HCT116 (cell line): ENCODE data around the gene IRAK1BP1. TPM values are rescaled to one million over a fixed set of nuclear protein-coding genes. Genes with fewer than 3 reads are reported as not detected.

Experiments used
- ATAC-seq: fragments of 200-7000 bp; cut with Tn5 transposase; 2 replicates; pipeline ENCODE4 v1.9.1; 2020; ENCODE audit warnings: mild to moderate bottlenecking, moderate library complexity
- BruUV-seq: library from RNA; stranded (reverse); fragments of 400-500 nt; replicated peaks from 2 replicates; lab custom pipeline; 2021; lab: Mats Ljungman, UMichigan
- CTCF ChIA-PET: fragments of 300-600 bp; sonication (Branson Sonifier 250); formaldehyde crosslinking; loops from one replicate; lab custom pipeline; 2021; ENCODE audit warnings: antibody characterized with exemption; lab: Charles Lee
- POLR2A ChIA-PET: fragments of 300-600, 350-600 bp; sonication (Branson Sonifier 250); formaldehyde crosslinking; loops from one replicate; lab custom pipeline; 2021; ENCODE audit warnings: antibody characterized with exemption; lab: Charles Lee
- RAD21 ChIA-PET, 2 experiments: fragments of 300-600 bp; sonication (Branson Sonifier 250); formaldehyde crosslinking; loops; one replicate each; lab custom pipeline; 2023; ENCODE audit warnings: low total read pairs in 2 of 2; ENCODE audit not compliant: uncharacterized antibody in 2 of 2, unreplicated experiment in 2 of 2, low non-redundant PET in 1 of 2; lab: Charles Lee
- DNase-seq: peaks from one replicate; pipeline ENCODE4 v3.0.0-alpha.2; 2010; ENCODE audit warnings: low read depth, low spot score
- H2AFZ ChIP-seq: fragments of 200-600 bp; shearing (Covaris generic), sonication (generic); 2 replicates; pipeline ENCODE4 v1.6.1; 2017; ENCODE audit warnings: low read depth, mixed run types, mixed read lengths, antibody characterized with exemption, low read length; ENCODE audit not compliant: poor library complexity, severe bottlenecking
- H3K27ac ChIP-seq: 2 replicates; pipeline ENCODE4 v1.5.1; 2012; ENCODE audit warnings: low read depth, low read length
- H3K27me3 ChIP-seq: fragments of 200-600 bp; sonication (generic); 2 replicates; pipeline ENCODE4 v1.6.1; 2016; ENCODE audit warnings: mixed run types, low read length, mixed read lengths; ENCODE audit not compliant: insufficient read depth
- H3K36me3 ChIP-seq, 2 experiments: fragments of 200-500 bp in 1 of 2; fragments of 200-600 bp in 1 of 2; sonication (Bioruptor generic) in 1 of 2; sonication (generic) in 1 of 2; 2 replicates each; pipeline versions ENCODE4 v1.5.1 to v1.6.1; 2014 to 2016; ENCODE audit warnings: low read length in 2 of 2, inconsistent platforms in 1 of 2, mixed read lengths in 1 of 2, mixed run types in 1 of 2; ENCODE audit not compliant: insufficient read depth in 2 of 2, control insufficient read depth in 1 of 2
- H3K4me1 ChIP-seq, 2 experiments: fragments of 200-600 bp in 1 of 2; sonication (generic) in 1 of 2; 2 replicates each; pipeline versions ENCODE4 v1.5.1 to v1.6.1; 2012 to 2017; ENCODE audit warnings: low read length in 2 of 2, inconsistent platforms in 1 of 2, mild to moderate bottlenecking in 1 of 2, mixed read lengths in 1 of 2, mixed run types in 1 of 2, moderate library complexity in 1 of 2; ENCODE audit not compliant: insufficient read depth in 2 of 2, control insufficient read depth in 1 of 2
- H3K4me2 ChIP-seq: fragments of 200-600 bp; sonication (generic); 2 replicates; pipeline ENCODE4 v1.6.1; 2017; ENCODE audit warnings: mixed run types, low read length, mixed read lengths
- H3K4me3 ChIP-seq, 2 experiments: fragments of 200-600 bp in 1 of 2; sonication (generic) in 1 of 2; replicated peaks in 1 of 2; 2 replicates each; pipeline ENCODE4 v1.5.1; 2011 to 2016; ENCODE audit warnings: low read length in 2 of 2, control low read depth in 1 of 2, low read depth in 1 of 2, mild to moderate bottlenecking in 1 of 2, mixed read lengths in 1 of 2, mixed run types in 1 of 2
- H3K79me2 ChIP-seq: fragments of 200-600 bp; sonication (generic); 2 replicates; pipeline ENCODE4 v1.6.1; 2017; ENCODE audit warnings: mild to moderate bottlenecking, mixed run types, low read length, moderate library complexity, mixed read lengths; ENCODE audit not compliant: insufficient read depth
- H3K9ac ChIP-seq: fragments of 200-600 bp; sonication (generic); 2 replicates; pipeline ENCODE4 v1.6.1; 2016; ENCODE audit warnings: low read length, mixed read lengths
- H3K9me2 ChIP-seq: fragments of 200-600 bp; sonication (generic), shearing (Covaris generic); 2 replicates; pipeline ENCODE4 v1.6.1; 2017; ENCODE audit warnings: mixed run types, mild to moderate bottlenecking, moderate library complexity; ENCODE audit not compliant: insufficient read depth
- H3K9me3 ChIP-seq, 2 experiments: fragments of 200-500 bp in 1 of 2; fragments of 200-600 bp in 1 of 2; sonication (Bioruptor generic) in 1 of 2; sonication (generic) in 1 of 2; 2 replicates each; pipeline ENCODE4 v1.6.1; 2014 to 2017; ENCODE audit warnings: low read length in 2 of 2, mixed read lengths in 2 of 2, inconsistent platforms in 1 of 2, low read depth in 1 of 2, mild to moderate bottlenecking in 1 of 2, mixed run types in 1 of 2, moderate library complexity in 1 of 2; ENCODE audit not compliant: control insufficient read depth in 1 of 2, insufficient read depth in 1 of 2
- H4K20me1 ChIP-seq: fragments of 200-600 bp; sonication (generic), shearing (Covaris generic); 2 replicates; pipeline ENCODE4 v1.6.1; 2017; ENCODE audit warnings: mixed run types, mild to moderate bottlenecking, moderate library complexity; ENCODE audit not compliant: insufficient read depth
- CBX3 ChIP-seq: IDR thresholded peaks from 2 replicates; pipeline ENCODE4 v1.6.1; 2012; ENCODE audit warnings: low read depth
- JUND ChIP-seq: IDR thresholded peaks from 2 replicates; pipeline ENCODE4 v1.6.1; 2012
- TCF7L2 ChIP-seq: IDR thresholded peaks from 2 replicates; pipeline ENCODE4 v1.7.0; 2011; ENCODE audit warnings: borderline replicate concordance, inconsistent platforms; ENCODE audit not compliant: insufficient read depth, insufficient read length; ENCODE audit errors: extremely low read depth
- YY1 ChIP-seq: IDR thresholded peaks from 2 replicates; pipeline ENCODE4 v1.6.1; 2011; ENCODE audit warnings: low read length, low read depth, moderate library complexity, mild to moderate bottlenecking; ENCODE audit not compliant: insufficient replicate concordance; ENCODE audit errors: extremely low read depth
- ZFX ChIP-seq: fragments of 450-650 bp; IDR thresholded peaks from 2 replicates; pipeline ENCODE4 v1.6.1; 2017
- intact Hi-C: fragments of 100-400 bp; cut with micrococcal nuclease; formaldehyde crosslinking; loops from 2 replicates; pipeline ENCODE4 v1.10.0; 2022
- total RNA-seq: library from RNA; stranded (reverse); gene quantifications from one replicate; pipeline ENCODE4 v1.2.1, GENCODE V29; 2021; ENCODE audit not compliant: unreplicated experiment
- TF ChIP-seq, protein P1 (sequence below): IDR thresholded peaks from 2 replicates; pipeline ENCODE4 v1.6.1; 2012; ENCODE audit warnings: low read depth
- TF ChIP-seq, protein P2 (sequence below): IDR thresholded peaks from 2 replicates; pipeline ENCODE4 v1.6.1; 2012
- TF ChIP-seq, protein P3 (sequence below): IDR thresholded peaks from 2 replicates; pipeline ENCODE4 v1.6.1; 2011; ENCODE audit warnings: mild to moderate bottlenecking, low read length, moderate library complexity; ENCODE audit not compliant: insufficient replicate concordance; ENCODE audit errors: extremely low read depth

IRAK1BP1 gene
- total RNA-seq, 1 experiment from 2014 or later = 5.4 TPM

DNA sequence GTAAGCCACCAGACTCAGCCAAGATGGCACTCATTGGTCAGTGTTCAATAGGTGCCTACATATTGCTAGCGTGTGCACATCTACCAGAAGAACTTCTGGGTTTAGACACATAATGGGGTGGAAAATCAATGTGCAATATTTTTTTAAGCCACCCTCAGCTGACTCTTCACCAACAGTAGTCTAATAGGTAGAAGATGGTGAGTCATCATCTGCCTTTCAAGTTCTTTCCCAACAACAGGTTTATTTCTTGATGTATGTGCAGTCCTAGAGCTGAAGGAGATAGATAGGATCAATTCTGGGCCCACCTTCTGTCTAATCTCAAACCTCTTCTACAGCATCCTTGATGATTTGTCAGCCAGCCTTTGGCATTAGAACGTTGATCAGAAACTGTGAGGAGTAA is 41.3 kb downstream of the IRAK1BP1 start:
- Histone ChIP-seq H3K4me3 (no peak overlapping the region), H3K36me3 (no peaks in the 10 kb centered on the region), H3K4me1 (no peaks in the 10 kb centered on the region), H2AFZ (no peak overlapping the region), H3K27ac (no peak overlapping the region), H3K9me3 (no peaks in the 10 kb centered on the region), H3K9me2 (no peaks in the 10 kb centered on the region), H3K9ac (no peak overlapping the region), H3K4me2 (no peak overlapping the region), H3K79me2 (no peaks in the 10 kb centered on the region), H4K20me1 (no peaks in the 10 kb centered on the region), H3K27me3 (no peaks in the 10 kb centered on the region)
- BruUV-seq = no TSS peak
- ATAC-seq (no peak), DNase-seq (no peak)
- intact Hi-C loops = no loop called here
- TF ChIP-seq, protein P1, sequence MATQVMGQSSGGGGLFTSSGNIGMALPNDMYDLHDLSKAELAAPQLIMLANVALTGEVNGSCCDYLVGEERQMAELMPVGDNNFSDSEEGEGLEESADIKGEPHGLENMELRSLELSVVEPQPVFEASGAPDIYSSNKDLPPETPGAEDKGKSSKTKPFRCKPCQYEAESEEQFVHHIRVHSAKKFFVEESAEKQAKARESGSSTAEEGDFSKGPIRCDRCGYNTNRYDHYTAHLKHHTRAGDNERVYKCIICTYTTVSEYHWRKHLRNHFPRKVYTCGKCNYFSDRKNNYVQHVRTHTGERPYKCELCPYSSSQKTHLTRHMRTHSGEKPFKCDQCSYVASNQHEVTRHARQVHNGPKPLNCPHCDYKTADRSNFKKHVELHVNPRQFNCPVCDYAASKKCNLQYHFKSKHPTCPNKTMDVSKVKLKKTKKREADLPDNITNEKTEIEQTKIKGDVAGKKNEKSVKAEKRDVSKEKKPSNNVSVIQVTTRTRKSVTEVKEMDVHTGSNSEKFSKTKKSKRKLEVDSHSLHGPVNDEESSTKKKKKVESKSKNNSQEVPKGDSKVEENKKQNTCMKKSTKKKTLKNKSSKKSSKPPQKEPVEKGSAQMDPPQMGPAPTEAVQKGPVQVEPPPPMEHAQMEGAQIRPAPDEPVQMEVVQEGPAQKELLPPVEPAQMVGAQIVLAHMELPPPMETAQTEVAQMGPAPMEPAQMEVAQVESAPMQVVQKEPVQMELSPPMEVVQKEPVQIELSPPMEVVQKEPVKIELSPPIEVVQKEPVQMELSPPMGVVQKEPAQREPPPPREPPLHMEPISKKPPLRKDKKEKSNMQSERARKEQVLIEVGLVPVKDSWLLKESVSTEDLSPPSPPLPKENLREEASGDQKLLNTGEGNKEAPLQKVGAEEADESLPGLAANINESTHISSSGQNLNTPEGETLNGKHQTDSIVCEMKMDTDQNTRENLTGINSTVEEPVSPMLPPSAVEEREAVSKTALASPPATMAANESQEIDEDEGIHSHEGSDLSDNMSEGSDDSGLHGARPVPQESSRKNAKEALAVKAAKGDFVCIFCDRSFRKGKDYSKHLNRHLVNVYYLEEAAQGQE = no peak
- no peak for TF ChIP-seq JUND
- TF ChIP-seq, protein P2, sequence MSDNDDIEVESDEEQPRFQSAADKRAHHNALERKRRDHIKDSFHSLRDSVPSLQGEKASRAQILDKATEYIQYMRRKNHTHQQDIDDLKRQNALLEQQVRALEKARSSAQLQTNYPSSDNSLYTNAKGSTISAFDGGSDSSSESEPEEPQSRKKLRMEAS = no peak
- no peak for TF ChIP-seq TCF7L2
- ChIA-PET RAD21 (no interaction called here), POLR2A (no interaction called here), CTCF (no interaction called here)

DNA sequence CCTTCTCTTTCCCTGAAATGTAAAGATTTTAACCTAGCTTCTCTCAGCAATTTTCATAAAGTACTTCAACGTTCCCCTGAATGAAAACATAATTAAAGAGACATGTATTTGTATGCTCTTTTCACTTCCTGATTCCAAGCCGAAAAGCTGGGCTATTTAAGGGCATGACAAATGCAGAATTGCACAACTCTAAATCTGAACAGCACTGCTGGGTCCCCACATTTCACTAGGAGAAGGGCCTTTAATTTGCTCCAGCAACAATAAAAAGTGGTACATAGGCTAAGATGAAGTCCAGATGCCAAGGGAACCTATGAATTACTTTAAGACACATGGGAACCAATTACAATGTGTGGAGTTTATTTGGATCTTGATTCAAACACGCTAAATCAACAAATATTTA is 42.0 kb downstream of the IRAK1BP1 start:
- H3K4me3 ChIP-seq = no peak overlapping the region
- no peak for ATAC-seq

More for the DNA sequence above, 42.0 kb downstream of the IRAK1BP1 start:
- Histone ChIP-seq H3K27me3 (no peaks in the 10 kb centered on the region), H3K9ac (no peak overlapping the region), H3K4me2 (no peak overlapping the region), H3K4me1 (no peaks in the 10 kb centered on the region), H3K36me3 (no peaks in the 10 kb centered on the region), H3K27ac (no peak overlapping the region), H3K9me2 (no peaks in the 10 kb centered on the region), H4K20me1 (no peaks in the 10 kb centered on the region), H3K9me3 (no peaks in the 10 kb centered on the region), H3K79me2 (no peaks in the 10 kb centered on the region), H2AFZ (no peak overlapping the region)
- POLR2A ChIA-PET = no interaction called here
- TF ChIP-seq, protein P2 = no peak
- TF ChIP-seq CBX3 = no peak
- no peak for TF ChIP-seq ZFX
- TF ChIP-seq YY1 = no peak
- TF ChIP-seq, protein P3, sequence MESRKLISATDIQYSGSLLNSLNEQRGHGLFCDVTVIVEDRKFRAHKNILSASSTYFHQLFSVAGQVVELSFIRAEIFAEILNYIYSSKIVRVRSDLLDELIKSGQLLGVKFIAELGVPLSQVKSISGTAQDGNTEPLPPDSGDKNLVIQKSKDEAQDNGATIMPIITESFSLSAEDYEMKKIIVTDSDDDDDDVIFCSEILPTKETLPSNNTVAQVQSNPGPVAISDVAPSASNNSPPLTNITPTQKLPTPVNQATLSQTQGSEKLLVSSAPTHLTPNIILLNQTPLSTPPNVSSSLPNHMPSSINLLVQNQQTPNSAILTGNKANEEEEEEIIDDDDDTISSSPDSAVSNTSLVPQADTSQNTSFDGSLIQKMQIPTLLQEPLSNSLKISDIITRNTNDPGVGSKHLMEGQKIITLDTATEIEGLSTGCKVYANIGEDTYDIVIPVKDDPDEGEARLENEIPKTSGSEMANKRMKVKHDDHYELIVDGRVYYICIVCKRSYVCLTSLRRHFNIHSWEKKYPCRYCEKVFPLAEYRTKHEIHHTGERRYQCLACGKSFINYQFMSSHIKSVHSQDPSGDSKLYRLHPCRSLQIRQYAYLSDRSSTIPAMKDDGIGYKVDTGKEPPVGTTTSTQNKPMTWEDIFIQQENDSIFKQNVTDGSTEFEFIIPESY = no peak
- intact Hi-C loops = no loop called here
- no TSS peak for BruUV-seq
- RAD21 ChIA-PET = no interaction called here
- CTCF ChIA-PET = no interaction called here
- no peak for DNase-seq
